Measurements from ENCODE around the gene CDC14B.

- TF ChIP-seq CTCF (IDR thresholded peaks at IDR 0.05; ENCODE audit: poor library complexity, severe bottlenecking) (no peak), TAF1 (IDR thresholded peaks at IDR 0.05; ENCODE audit: low read depth) (no peak), SMC3 (conservative IDR thresholded peaks at IDR 0.05; ENCODE audit: poor library complexity) (no peak), EZH2 (IDR thresholded peaks at IDR 0.05; ENCODE audit: borderline replicate concordance, insufficient read depth, low read length, poor library complexity, severe bottlenecking) (no peak)
Observed at GRCh38 chr9:96476013-96476412, 143.6 kb downstream of the CDC14B start.

Measured in neural cell (in vitro differentiated cells).